Keratinocyte (primary cell): Measurements from ENCODE around the gene CFAP157. TPM values are rescaled to one million over a fixed set of nuclear protein-coding genes. Genes with fewer than 3 reads are reported as not detected.

Experiments used
- DNase-seq: peaks from one replicate; pipeline ENCODE4 v3.0.0-alpha.2; 2011; ENCODE audit warnings: low read depth, missing footprints, low spot score
- FAIRE-seq: peaks from 2 replicates; lab custom pipeline; 2011; peaks lifted over from hg19 to GRCh38; lab: Jason Lieb, UNC
- H2AFZ ChIP-seq: 2 replicates; pipeline ENCODE4 v1.6.0; 2012; ENCODE audit warnings: low read length, control low read depth, inconsistent platforms; ENCODE audit not compliant: control insufficient read depth
- H3K27ac ChIP-seq: 2 replicates; pipeline ENCODE4 v1.5.1; 2011; ENCODE audit warnings: low read length; ENCODE audit not compliant: control insufficient read depth, insufficient read depth
- H3K27me3 ChIP-seq: 3 replicates; pipeline ENCODE4 v1.6.0; 2011; ENCODE audit warnings: low read length; ENCODE audit not compliant: control insufficient read depth, insufficient read depth; ENCODE audit errors: extremely low read depth
- H3K36me3 ChIP-seq, 2 experiments: 2 replicates in 1 of 2; 3 replicates in 1 of 2; pipeline ENCODE4 v1.5.1; 2011; ENCODE audit warnings: low read length in 2 of 2, mild to moderate bottlenecking in 1 of 2; ENCODE audit not compliant: control insufficient read depth in 2 of 2, insufficient read depth in 2 of 2; ENCODE audit errors: extremely low read depth in 1 of 2
- H3K4me1 ChIP-seq: 3 replicates; pipeline ENCODE4 v1.5.1; 2011; ENCODE audit warnings: low read length; ENCODE audit not compliant: control insufficient read depth, insufficient read depth; ENCODE audit errors: extremely low read depth
- H3K4me2 ChIP-seq: 3 replicates; pipeline ENCODE4 v1.6.0; 2011; ENCODE audit warnings: low read depth, low read length; ENCODE audit not compliant: control insufficient read depth, insufficient read depth; ENCODE audit errors: extremely low read depth
- H3K4me3 ChIP-seq, 3 experiments: fragments of 200-600 bp in 1 of 3; sonication (generic) in 1 of 3; 2 replicates in 2 of 3; 3 replicates in 1 of 3; pipeline ENCODE4 v1.5.1; 2011 to 2016; ENCODE audit warnings: low read length in 3 of 3, mild to moderate bottlenecking in 3 of 3, control low read depth in 2 of 3, inconsistent platforms in 1 of 3, low read depth in 1 of 3, mixed read lengths in 1 of 3, mixed run types in 1 of 3, moderate library complexity in 1 of 3; ENCODE audit not compliant: control insufficient read depth in 2 of 3, insufficient read depth in 2 of 3; ENCODE audit errors: extremely low read depth in 1 of 3
- H3K79me2 ChIP-seq: 2 replicates; pipeline ENCODE4 v1.6.0; 2012; ENCODE audit warnings: low read length; ENCODE audit not compliant: control insufficient read depth, insufficient read depth
- H3K9ac ChIP-seq: 3 replicates; pipeline ENCODE4 v1.6.0; 2011; ENCODE audit warnings: low read length; ENCODE audit not compliant: control insufficient read depth, insufficient read depth; ENCODE audit errors: extremely low read depth
- H3K9me1 ChIP-seq: 3 replicates; pipeline ENCODE4 v1.6.0; 2011; ENCODE audit warnings: low read length; ENCODE audit not compliant: control insufficient read depth, insufficient read depth; ENCODE audit errors: extremely low read depth
- H3K9me3 ChIP-seq: 2 replicates; pipeline ENCODE4 v1.5.1; 2012; ENCODE audit warnings: low read depth, low read length; ENCODE audit not compliant: control insufficient read depth
- H4K20me1 ChIP-seq: 3 replicates; pipeline ENCODE4 v1.6.0; 2011; ENCODE audit warnings: low read length; ENCODE audit not compliant: control insufficient read depth, insufficient read depth; ENCODE audit errors: extremely low read depth
- EZH2 ChIP-seq: IDR thresholded peaks from one replicate; pipeline ENCODE4 v1.6.1; 2012; ENCODE audit warnings: inconsistent platforms, mild to moderate bottlenecking, low read length, moderate library complexity
- dilution Hi-C: fragments of 300-500 bp; cut with MboI; formaldehyde crosslinking; loops from one replicate; pipeline ENCODE4 v1.7.0; 2020; ENCODE audit warnings: low sequenced_read_pairs; ENCODE audit not compliant: extremely low pct_ligation_motif_present
- polyA plus RNA-seq, 5 experiments: library from polyadenylated mRNA; depleted of rRNA in 3 of 5; stranded (reverse) in 3 of 5; stranded (forward) in 1 of 5; unstranded in 1 of 5; fragments of >200 nt; gene quantifications; 1 replicate in 1 of 5; 2 replicates in 3 of 5; 3 replicates in 1 of 5; pipeline versions ENCODE4 v1.2.1 to v1.2.3, GENCODE V29; 2011 to 2012; ENCODE audit warnings: missing spikeins in 2 of 5, low read depth in 1 of 5, low replicate concordance in 1 of 5
- TF ChIP-seq, protein P1 (sequence below), 3 experiments: IDR thresholded peaks in 1 of 3; conservative IDR thresholded peaks in 1 of 3; optimal IDR thresholded peaks in 1 of 3; 2 replicates in 2 of 3; 3 replicates in 1 of 3; pipeline versions ENCODE3 to v1.5.1; 2011; ENCODE audit warnings: low read length in 3 of 3, mild to moderate bottlenecking in 3 of 3, moderate library complexity in 2 of 3, control low read depth in 1 of 3, inconsistent platforms in 1 of 3; ENCODE audit not compliant: insufficient read depth in 2 of 3; ENCODE audit errors: extremely low read depth in 1 of 3

The CFAP157 gene
- polyA plus RNA-seq, 1 donor (not counting 4 experiments of a cell fraction or from before 2014, with no cell fraction given) = not detected

DNA sequence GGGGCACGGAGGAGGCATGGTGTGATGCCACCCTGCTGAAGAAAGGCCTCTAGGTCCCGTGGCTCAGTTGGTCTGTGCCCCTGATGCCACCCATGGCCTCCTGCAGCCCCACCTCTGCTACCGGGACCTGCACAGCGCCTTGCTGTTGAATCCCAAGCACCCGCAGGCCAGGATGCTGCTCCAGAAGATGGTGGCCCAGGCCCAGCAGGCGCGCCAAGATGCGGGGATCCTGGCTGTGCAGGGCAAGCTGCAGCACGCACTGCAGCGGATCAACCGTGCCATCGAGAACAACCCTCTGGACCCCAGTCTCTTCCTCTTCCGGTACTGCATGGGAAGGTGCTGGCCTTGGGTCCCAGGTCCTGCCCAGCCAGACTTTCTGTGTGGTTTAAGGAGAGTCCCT is 16.2 kb downstream of the CFAP157 start:
- peak overlapping the region; percentile 19 for H3K4me2 ChIP-seq
- H2AFZ ChIP-seq = no peak overlapping the region
- no peak overlapping the region for H3K9ac ChIP-seq
- no peak overlapping the region for H3K4me3 ChIP-seq
- H3K27me3 ChIP-seq = no peaks in the 10 kb centered on the region
- no peaks in the 10 kb centered on the region for H3K79me2 ChIP-seq
- no peak for TF ChIP-seq EZH2
- TF ChIP-seq, protein P1, sequence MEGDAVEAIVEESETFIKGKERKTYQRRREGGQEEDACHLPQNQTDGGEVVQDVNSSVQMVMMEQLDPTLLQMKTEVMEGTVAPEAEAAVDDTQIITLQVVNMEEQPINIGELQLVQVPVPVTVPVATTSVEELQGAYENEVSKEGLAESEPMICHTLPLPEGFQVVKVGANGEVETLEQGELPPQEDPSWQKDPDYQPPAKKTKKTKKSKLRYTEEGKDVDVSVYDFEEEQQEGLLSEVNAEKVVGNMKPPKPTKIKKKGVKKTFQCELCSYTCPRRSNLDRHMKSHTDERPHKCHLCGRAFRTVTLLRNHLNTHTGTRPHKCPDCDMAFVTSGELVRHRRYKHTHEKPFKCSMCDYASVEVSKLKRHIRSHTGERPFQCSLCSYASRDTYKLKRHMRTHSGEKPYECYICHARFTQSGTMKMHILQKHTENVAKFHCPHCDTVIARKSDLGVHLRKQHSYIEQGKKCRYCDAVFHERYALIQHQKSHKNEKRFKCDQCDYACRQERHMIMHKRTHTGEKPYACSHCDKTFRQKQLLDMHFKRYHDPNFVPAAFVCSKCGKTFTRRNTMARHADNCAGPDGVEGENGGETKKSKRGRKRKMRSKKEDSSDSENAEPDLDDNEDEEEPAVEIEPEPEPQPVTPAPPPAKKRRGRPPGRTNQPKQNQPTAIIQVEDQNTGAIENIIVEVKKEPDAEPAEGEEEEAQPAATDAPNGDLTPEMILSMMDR (optimal IDR thresholded peaks at IDR 0.05 in 1 of 3, IDR thresholded peaks at IDR 0.05 in 1 of 3, conservative IDR thresholded peaks at IDR 0.05 in 1 of 3; ENCODE audit: extremely low read depth in 1 of 3, insufficient read depth in 2 of 3, low read length in 3 of 3) = no peak
- no peaks in the 10 kb centered on the region for H4K20me1 ChIP-seq
- H3K4me1 ChIP-seq = peaks cover 14% of the 10 kb centered on the region
- no peak overlapping the region for H3K27ac ChIP-seq
- H3K9me3 ChIP-seq = no peaks in the 10 kb centered on the region
- no peak for DNase-seq
- no peaks in the 10 kb centered on the region for H3K9me1 ChIP-seq
- FAIRE-seq = peak; percentile 36
- dilution Hi-C loops = no loop called here
- H3K36me3 ChIP-seq = no peaks in the 10 kb centered on the region

DNA sequence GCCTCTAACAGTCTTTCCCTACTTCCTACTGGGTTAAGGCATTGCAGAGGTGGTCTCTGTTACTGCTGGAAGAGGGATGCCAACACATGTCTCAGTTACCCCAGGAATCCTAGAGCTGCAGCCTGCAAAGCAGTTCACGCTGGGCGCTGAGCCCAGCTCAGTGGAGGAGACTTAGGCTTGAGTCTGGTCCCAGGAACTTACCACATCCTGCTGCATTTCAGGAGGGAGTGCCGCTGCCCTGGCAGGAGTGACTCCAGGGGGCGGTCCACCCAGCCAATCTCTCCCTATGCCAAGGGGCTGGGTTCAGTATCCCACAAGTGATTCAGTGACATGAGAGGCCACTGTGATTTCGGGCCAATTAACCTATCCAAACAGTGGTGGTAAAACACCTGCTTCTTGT is 16.7 kb downstream of the CFAP157 start:
- no peaks in the 10 kb centered on the region for H4K20me1 ChIP-seq
- no peaks in the 10 kb centered on the region for H3K27me3 ChIP-seq
- dilution Hi-C loops = no loop called here
- DNase-seq = no peak
- no peak overlapping the region for H3K27ac ChIP-seq
- TF ChIP-seq, protein P1 (optimal IDR thresholded peaks at IDR 0.05 in 1 of 3, IDR thresholded peaks at IDR 0.05 in 1 of 3, conservative IDR thresholded peaks at IDR 0.05 in 1 of 3; ENCODE audit: extremely low read depth in 1 of 3, insufficient read depth in 2 of 3, low read length in 3 of 3) = no peak
- TF ChIP-seq EZH2 = no peak
- peak overlapping the region; percentile 19 for H3K4me2 ChIP-seq
- no peak overlapping the region for H3K4me3 ChIP-seq
- no peaks in the 10 kb centered on the region for H3K79me2 ChIP-seq
- no peaks in the 10 kb centered on the region for H3K36me3 ChIP-seq
- H3K9ac ChIP-seq = no peak overlapping the region
- H2AFZ ChIP-seq = no peak overlapping the region
- no peaks in the 10 kb centered on the region for H3K9me1 ChIP-seq
- H3K9me3 ChIP-seq = no peaks in the 10 kb centered on the region
- FAIRE-seq = peak; percentile 51
- H3K4me1 ChIP-seq = peaks cover 14% of the 10 kb centered on the region
